ENCODE measurements around the gene TTLL8. TPM values are rescaled to one million over a fixed set of nuclear protein-coding genes. Genes with fewer than 3 reads are reported as not detected.

TTLL8 gene
- total RNA-seq, 1 donor from 2014 or later, result not detected

DNA sequence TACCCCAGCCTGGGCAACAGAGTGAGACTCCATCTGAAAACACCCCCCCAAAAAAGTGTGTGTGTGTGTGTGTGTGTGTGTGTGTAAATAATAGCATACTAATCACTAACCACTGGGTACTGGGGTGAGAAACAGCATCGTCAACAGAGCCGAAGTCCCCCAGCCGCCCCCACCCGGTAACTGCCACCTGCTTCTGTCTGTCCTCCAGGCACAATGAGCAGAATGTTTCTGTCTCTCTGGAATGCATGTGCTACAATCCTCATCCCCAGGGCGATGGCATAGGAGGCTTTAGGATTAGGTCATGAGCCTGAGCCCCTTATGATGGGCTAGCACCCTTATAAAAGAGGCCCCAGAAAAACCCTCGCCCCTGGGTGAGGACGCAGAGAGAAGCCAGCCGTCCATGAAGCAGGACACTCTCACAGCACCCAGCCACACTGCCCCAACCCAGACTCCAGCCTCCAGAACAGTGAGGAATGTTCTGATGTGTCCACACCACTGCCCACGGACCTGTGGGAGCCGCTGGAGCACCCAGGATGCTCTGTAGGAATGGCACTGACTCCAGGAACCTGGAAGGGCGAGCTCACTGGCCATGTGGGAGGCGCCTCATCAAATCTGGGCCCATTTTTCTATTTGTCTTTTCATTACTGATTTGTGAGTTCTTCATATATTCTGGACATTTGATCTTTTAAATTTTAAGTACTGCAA lies 9.9 kb downstream of the TTLL8 start:
- ATAC-seq (no peak), DNase-seq (ENCODE audit: missing footprints) (no peak)
- intact Hi-C loops (cut with DNase I), result no loop called here

DNA sequence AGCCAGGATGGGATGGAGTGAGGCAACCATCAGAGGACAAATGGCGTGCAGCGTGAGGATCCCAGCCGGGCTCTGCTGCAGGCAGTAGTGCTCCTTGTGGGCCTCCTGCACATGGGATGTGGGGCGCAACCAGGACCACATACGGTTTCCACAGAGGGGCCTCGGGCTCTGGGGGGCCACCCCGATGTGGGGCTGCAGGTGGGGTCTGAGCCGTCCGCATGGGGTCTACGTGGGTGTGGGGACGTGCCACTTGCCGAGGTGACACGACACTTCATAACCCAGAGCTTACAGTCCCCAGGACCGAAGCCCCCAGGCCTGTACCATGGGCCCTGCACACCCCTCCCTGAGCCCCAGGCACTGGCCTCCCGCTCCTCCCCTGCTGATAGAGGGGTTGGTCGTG lies 10.8 kb downstream of the TTLL8 start:
- no peak for DNase-seq (ENCODE audit: missing footprints)
- intact Hi-C loops (cut with DNase I), result no loop called here
- ATAC-seq, result no peak

DNA sequence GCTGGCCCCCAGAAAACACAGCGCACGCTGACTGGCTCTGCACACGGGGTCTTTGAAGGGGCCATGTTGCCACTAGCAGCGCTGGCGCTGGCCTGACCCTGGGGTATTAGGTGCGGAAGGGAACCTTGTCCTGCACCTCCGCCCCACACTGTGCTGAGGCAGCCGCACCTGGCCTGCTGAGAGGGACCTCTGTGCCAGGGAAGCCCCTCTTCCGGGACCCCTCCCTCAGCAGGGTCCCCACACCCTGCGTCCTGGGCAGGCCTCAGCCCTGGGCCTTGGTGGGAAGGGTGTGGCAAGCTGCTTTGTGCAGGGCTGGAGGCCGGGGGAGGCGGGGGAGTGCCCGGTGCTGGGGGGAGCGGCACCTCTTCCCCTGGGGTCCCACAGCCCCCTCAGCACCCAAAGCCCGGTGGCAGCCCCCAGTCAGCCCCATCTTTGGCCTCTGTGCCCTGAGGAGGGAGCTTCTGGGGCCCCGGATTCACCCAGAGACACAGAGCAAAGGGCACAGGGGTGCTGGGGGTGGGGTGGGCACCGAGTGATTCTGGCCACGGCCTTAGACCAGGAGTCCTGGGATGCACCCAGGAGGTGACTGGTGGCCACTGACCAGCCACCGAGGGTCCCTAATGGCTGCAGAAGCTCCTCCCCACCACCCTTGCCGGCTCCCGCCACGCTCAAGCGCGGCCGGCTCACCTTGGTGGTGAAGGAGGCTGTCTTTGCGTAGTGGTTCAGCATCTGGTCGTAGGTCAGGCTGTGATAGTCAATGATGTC lies 11.4 kb downstream of the TTLL8 start:
- DNase-seq (ENCODE audit: missing footprints) (no peak), ATAC-seq (no peak)
- intact Hi-C loops (cut with DNase I), result no loop called here

DNA sequence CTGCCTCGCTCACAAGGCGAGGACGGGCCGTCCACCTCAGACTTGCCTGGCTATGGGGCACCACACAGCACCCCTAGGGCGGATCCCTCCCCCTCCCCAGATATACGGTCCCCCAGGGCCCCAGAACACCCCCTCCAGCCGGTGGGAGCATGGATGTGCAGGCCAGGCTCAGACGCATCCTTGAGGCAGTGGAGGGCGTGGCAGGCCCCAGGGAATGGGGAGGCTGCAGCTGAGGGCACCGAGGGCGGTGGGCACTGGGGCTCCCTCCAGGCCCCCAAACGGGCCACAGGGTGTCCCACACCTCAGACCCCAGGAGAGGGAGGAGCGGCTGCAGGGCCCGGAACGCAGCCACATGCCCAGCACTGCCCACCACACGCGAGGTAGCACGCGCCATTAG lies 12.1 kb downstream of the TTLL8 start:
- no peak for DNase-seq (ENCODE audit: missing footprints)
- ATAC-seq, result no peak
- intact Hi-C loops (cut with DNase I), result no loop called here

DNA sequence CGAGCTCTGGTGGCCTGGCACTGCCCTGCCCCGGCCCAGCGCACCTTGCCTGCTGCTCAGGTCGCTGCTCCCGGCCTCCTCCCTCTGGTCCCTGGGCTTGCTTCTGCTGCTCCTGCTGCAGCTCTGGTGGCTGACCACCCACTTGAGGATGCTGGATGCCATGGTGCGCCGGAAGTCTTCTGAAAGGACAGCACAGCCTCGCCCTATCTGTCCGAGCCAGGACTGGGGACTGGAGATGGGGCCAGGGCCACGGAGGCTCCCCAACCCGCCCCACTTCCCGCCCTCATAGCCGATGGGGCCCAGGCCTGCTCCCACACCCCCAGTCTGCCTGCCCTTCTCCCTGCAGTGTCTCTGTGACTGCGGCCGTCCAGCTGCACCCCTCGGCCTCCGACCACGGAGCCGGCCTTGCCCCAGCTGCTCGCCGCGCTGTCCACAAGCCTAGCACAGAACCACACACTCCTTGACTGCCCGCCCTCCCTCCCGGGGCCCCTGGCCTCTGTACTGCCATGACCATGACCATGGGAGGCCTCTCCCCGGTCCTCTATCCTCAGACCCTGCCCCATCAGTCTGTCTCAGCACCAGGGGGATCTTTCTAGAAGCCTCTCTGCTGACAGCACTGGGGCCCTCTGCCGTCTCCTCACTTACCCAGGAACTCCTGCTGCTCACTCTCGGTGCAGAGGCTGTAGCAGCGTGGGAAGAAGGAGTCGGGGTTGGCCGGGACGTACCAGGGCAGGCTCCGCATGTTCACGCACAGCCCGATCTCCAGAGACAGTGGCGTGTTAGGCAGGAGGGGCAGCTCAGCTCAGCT lies 12.7 kb downstream of the TTLL8 start:
- DNase-seq (ENCODE audit: missing footprints), result no peak
- no peak for ATAC-seq
- intact Hi-C loops (cut with DNase I), result no loop called here

DNA sequence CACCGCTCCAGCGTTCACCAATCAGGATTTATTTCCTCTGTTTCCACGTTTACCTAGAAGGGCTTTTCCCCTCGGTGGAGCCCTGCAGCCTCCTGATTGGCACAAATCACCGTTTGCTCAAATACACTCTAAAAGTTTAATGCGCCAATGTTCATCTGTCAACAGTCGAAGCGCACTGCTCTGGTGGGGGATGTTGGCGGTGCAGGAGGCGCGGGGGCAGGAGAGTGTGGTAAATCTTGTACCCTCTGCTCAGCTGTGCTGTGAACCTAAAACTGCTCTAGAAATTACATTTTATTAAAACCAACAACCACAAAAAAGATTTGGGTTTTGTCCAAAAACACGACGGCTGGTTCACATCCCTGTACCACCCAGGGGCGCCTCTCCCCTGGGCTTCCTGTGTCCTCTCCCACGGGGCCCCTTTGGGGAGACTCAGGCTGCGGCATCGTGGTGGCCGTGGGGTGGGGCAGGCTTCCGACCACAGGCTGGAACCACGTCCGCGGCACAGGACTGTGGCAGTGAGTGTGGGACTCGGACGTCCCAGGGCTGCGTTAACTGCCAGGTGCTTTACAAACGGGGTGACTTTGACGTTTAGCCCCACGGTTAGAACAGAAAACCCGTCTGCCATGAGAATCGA lies 13.5 kb downstream of the TTLL8 start:
- intact Hi-C loops (cut with DNase I), result no loop called here
- DNase-seq (ENCODE audit: missing footprints) (no peak), ATAC-seq (no peak)

DNA sequence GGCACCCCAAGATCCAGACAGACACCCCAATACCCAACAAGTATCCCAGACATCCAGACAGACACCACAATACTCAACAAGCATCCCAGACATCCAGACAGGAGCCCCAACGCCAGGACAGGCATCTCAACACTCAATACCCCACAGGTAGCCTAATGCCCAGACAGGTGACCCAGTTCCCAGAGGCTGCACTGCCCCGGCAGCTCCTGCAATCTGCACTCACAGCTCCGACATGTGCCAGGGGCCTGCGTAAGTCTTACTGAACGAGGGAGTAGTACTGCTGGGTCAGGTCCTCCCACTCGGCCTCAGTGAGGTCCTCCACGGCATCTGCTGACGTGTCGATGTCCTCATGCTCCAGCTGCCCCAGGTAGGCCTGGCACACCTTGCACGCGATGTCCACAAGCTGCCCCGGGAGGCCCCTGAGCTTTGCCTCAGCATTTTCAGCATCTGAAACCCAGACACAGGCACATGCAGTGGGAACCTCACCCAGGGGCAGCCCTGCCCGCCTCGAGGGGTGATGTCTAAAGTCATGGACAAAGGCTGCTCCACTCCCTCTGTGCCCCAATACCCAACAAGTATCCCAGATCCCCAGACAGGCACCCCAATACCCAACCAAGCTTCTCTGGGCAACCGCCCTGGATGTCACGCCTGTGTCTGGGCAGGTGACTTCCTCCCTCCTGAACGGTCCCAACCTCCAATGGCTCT lies 16.6 kb downstream of the TTLL8 start:
- DNase-seq (ENCODE audit: missing footprints) (peak; percentile 39), ATAC-seq (no peak)
- intact Hi-C loops (cut with DNase I), result no loop called here

DNA sequence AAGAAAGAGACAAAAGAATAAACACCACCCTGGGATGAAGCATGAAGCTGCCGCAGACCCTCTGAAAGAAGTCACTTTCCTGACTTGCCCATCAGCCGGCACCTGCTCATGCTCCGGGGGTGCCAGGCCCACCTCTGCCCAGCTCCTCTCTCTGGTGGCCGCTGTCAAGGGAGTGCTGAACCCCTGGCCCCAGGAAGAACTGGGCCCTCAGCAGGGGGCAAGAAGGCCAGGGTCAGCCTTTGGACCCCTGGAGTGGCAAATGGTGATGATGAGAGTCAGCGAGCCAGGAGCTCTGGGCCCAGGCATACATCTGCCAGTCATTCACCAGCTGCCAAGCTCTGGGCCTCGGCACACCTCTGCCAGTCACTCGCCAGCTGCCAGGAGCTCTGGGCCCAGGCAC lies 17.4 kb downstream of the TTLL8 start:
- ATAC-seq (no peak), DNase-seq (ENCODE audit: missing footprints) (peak; percentile 50)
- intact Hi-C loops (cut with DNase I), result no loop called here

DNA sequence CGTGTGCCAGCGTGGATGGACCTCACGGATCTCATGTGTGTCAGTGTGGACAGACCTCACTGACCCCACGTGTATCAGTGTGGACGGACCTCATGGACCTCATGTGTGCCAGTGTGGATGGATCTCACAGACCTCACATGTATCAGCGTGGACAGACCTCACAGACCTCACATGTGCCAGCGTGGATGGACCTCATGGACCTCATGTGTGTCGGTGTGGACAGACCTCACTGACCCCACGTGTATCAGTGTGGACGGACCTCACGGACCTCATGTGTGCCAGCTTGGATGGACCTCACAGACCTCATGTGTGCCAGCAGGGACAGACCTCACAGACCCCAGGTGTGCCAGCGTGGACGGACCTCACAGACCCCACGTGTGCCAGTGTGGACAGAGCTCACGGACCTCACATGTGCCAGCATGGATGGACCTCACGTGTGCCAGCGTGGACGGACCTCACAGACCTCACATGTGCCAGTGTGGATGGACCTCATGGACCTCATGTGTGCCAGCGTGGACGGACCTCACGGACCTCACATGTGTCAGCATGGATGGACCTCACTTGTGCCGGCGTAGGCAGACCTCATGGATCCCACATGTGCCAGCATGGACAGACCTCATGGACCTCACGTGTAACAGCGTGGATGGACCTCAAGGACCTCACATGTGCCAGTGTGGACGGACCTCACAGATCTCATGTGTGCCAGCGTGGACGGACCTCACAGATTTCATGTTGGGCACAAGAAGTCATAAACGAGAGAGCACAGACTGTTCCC lies 18.2 kb downstream of the TTLL8 start:
- DNase-seq (ENCODE audit: missing footprints) (peak; percentile 59), ATAC-seq (no peak)
- intact Hi-C loops (cut with DNase I), result loop anchor here (10.0 kb wide), 1 partner anchor 275 kb away; no protein-coding TSS in a partner anchor

DNA sequence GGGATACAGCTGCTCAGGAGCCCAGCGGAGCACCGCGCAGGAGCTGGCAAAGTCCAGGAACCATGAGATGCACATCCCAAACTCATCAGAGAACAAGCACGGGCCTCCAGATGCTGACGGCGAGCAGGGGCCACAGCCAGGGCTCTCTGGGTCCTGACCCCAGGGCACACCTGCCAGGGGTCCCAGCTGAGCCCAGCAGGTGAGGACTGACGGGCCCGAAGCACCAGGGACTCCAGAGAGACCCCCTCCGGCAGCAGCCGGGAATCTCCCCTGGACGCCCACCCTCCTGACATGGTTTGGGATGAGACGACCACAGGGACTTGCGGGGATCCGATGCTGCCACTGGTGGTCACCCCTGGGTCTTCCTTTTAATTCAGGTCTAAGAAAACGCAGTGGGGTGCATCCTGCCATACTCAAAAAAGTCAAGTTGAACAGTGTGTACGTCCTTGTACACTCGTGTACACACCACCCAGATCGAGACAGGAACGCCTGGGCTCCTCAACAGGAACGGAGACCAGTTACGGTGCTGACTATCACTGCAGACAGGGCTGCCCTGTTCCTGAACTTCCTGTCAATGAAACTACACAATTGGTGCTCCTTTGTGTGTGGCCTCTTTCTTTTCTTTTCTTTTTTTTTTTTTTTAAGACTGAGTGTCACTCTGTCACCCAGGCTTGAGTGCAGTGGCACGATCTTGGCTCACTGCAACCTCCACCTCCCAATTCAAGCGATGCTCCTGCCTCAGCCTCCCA lies 21.9 kb downstream of the TTLL8 start:
- ATAC-seq (no peak), DNase-seq (ENCODE audit: missing footprints) (peak; percentile 55)
- intact Hi-C loops (cut with DNase I), result loop anchor here (10.0 kb wide), 1 partner anchor 271 kb away; no protein-coding TSS in a partner anchor

DNA sequence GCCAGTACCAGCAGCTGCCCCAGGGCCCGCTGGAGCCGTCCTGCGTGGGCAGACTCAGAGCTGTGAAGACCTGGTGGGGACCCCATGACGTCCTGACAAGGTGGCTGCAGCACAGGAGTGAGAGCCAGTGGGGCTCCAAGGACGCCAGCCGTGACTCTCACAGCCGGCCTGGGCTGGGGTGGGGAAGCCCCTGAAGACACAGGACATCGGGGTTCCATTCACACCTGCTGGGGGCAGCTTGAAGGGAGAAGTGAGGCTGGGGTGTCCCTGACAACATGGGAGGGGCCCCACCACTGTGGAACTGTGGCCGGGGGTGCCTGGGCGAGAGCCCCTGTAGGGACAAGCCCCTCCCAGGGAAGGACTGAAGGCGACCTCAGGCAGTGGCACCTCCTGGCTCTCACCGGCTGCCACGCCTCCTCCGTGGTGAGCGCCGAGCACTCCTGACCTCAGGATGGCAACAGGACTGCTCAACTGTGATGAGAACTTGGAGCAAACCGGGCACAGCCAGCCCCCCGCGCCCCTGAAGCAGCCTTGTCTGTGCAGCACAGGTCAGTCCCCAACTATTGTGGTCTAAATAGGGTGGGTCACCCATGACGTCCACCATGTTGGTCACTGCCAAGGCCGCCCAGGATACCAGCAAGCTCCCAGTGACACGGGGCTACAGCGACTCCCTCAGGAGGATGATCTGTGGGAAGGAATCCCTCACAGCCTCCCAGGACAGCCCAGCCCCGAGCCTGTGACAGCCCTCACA lies 22.8 kb downstream of the TTLL8 start:
- intact Hi-C loops (cut with DNase I), result loop anchor here (10.0 kb wide), 1 partner anchor 271 kb away; no protein-coding TSS in a partner anchor
- DNase-seq (ENCODE audit: missing footprints), result peak; percentile 56
- no peak for ATAC-seq

DNA sequence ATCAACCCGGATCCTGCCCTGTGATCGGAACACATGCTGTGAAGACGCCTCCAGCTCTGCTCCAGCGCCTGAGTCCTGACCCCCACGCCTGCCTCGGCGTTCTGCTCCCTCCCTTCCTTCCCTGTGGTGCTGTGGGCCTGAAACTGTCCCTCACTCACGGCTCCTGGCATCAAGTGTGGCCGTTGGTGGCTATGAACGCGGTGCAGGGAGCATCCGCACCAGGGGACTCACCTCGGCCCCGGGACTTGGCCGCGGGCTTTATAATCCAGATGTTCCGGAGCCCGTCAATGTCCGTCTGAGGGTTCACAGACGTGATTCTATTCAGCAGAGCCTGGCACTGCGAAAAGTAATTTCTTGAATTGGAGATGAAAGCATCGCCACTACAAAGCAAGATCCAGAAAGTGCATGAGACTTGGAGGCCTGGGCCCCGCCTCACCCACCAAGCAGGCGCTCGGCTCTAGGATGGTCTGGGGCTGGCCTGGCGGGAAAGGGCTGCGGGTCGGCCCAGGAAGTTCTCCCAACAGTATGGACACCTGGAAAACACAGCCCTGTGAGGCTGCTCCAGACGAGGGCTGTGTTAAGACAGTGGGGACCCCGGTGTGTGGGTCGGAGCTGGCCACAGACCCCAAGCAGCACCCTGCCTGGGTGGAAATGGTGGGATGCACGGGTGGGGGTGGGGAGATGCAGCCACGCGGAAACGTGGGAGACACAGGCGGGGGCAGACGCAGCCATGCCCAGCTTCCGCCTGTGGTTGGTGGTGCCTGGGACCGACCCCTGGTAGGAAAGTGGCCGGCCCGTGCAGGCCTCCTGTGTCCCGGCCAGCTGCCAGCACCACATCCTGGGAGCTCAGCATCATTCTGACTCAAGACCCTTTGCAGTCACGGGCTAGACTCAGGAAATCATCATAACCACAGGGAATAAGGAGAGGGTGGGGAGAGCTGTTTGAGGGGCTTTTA lies 23.7 kb downstream of the TTLL8 start:
- ATAC-seq (no peak), DNase-seq (ENCODE audit: missing footprints) (no peak)
- intact Hi-C loops (cut with DNase I), result loop anchor here (5.0 to 10.0 kb wide), 2 partner anchors 42 to 270 kb away; no protein-coding TSS in a partner anchor

DNA sequence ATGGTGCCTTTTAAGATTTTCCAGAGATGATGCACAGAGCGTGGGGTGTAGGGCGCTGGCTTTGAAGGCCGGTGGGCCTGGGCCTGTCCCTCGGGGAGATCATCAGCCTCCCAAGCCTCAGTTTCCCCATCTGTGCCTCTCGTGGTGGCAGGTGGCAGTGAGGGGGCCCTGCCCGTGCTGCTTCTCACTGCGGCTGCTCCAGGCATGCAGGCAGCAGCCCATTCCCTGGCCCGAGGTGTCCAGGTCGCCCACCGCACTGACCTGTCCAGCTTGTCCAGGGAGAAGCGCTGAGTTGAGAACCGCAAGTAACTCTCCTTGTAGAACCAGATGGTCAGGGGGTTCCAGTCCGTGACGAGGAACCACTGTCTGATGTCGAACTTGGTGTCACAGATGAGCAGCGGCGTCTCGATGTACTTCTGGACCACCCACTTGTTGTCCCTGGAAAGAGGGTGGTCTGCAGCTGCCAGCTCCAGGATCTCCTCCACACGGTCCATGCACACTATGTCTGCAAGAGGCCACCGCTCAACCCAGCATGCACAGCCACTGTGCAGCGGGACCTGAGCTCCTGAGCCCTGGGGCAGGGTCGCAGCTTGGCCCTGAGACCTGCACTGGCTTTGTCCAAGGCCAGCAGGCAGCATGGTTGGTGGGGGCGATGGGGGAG lies 25.0 kb downstream of the TTLL8 start:
- intact Hi-C loops (cut with DNase I), result loop anchor here (5.0 to 10.0 kb wide), 2 partner anchors 41 to 268 kb away; no protein-coding TSS in a partner anchor
- DNase-seq (ENCODE audit: missing footprints), result peak; percentile 62
- no peak for ATAC-seq

DNA sequence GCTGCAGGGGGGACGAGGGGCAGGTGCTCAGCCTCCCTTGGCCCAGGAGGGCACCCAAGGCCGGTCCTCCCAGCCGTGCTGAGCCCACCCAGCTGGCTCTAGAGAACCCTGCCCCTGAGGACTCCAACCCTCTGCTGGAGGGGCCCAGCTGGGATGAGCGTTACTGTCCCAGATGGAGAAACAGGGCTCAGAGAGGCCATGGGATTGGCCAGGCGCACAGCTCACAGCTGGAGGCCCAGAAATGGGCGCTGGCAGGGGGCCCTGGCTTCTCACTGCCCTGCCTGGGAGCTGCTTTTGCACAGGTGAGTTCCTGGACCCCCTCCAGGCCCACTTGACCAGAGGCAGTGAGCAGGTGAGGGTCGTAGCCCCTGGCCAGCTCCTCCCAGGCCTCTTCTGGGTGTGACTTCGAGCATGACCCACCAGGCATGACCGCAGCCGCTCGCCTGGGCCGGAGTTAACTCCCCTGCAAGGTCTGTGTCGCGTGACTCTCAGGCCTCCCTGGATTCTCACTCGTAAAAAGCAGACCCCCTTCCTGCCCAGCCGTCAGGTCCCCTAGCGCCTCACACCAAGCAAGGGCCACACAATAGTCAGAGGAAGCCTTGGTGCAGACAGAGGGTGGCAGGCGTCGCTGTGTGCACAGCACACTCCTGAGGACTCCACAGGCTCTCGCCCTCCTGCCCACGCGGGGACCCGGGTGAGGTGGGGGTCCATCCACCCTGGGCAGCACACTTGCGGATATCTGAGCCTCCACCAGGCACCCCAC lies 25.8 kb downstream of the TTLL8 start:
- ATAC-seq, result no peak
- peak; percentile 40 for DNase-seq (ENCODE audit: missing footprints)
- intact Hi-C loops (cut with DNase I), result loop anchor here (5.0 to 10.0 kb wide), 2 partner anchors 40 to 267 kb away; no protein-coding TSS in a partner anchor

Measured in Right ventricle myocardium inferior (tissue), 1 donor.